ENCODE data around the gene ICAM1. TPM values are rescaled to one million over a fixed set of nuclear protein-coding genes. Genes with fewer than 3 reads are reported as not detected.

Gene ICAM1
- total and polyA plus RNA-seq, 11 donors, result 6.0 to 87.6 (median 9.7) TPM

GRCh38 chr19:10289836-10290356 is 19.0 kb downstream of the ICAM1 start, which contains the start of gene ICAM5:
TSS of gene ICAM5 (plus strand) at chr19:10289952. CDS start at chr19:10290044, 92 bp downstream.
- Histone ChIP-seq H3K36me3 (peaks cover 0 to 13% (median 10%) of the 10 kb centered on the region in 9 donors), H3K9me3 (no peaks in the 10 kb centered on the region), H3K4me1 (peaks cover 5 to 94% (median 61%) of the 10 kb centered on the region in 12 donors), H3K4me3 (peak within 1 kb of the TSS; percentile 3 to 60 (median 43)), H3K27me3 (peaks cover 34 to 83% (median 72%) of the 10 kb centered on the region in 9 donors), H3K27ac (no peak within 1 kb of the TSS)
- WGBS, 4 donors, result 2 to 3% (median 2%) methylated on average over 10 to 45 of the region's 45 CpGs
- TF ChIP-seq CTCF (IDR thresholded peaks at IDR 0.05) (no peak), POLR2A (IDR thresholded peaks at IDR 0.05) (no peak)
- intact Hi-C loops (cut with DNase I), result loop anchor here in 1 of 10 donors (5.0 kb wide), 1 partner anchor 42 kb away; the partner anchor contains the start of gene RAVER1
- DNase-seq, result no peak
- no peak for ATAC-seq

- intact Hi-C loops (cut with DNase I), result no loop called here
- H3K27ac ChIP-seq, result no peak overlapping the region
- peaks cover 0 to 8% (median 4%) of the 10 kb centered on the region in 9 donors for H3K36me3 ChIP-seq
- no peaks in the 10 kb centered on the region for H3K9me3 ChIP-seq
- TF ChIP-seq POLR2A (IDR thresholded peaks at IDR 0.05) (no peak), CTCF (IDR thresholded peaks at IDR 0.05) (no peak)
- peak in 1 of 5 donors; percentile 34 for DNase-seq
- no peak for ATAC-seq
- peaks cover 10 to 94% (median 66%) of the 10 kb centered on the region in 12 donors for H3K4me1 ChIP-seq
- WGBS, 4 donors, result 1 to 2% (median 1%) methylated on average over 30 of the region's 30 CpGs
- peak overlapping the region in 10 of 12 donors; percentile 20 to 60 (median 46) for H3K4me3 ChIP-seq
- H3K27me3 ChIP-seq, result peaks cover 39 to 88% (median 77%) of the 10 kb centered on the region in 9 donors
Measured at GRCh38 chr19:10290357-10290875, 19.5 kb downstream of the ICAM1 start.

- Histone ChIP-seq H3K4me1 (peaks cover 10 to 94% (median 65%) of the 10 kb centered on the region in 12 donors), H3K36me3 (peaks cover 0 to 2% (median 0%) of the 10 kb centered on the region in 9 donors), H3K27me3 (peaks cover 44 to 94% (median 83%) of the 10 kb centered on the region in 9 donors), H3K27ac (peak overlapping the region in 1 of 12 donors; percentile 6), H3K9me3 (no peaks in the 10 kb centered on the region), H3K4me3 (peak overlapping the region; percentile 3 to 60 (median 43))
- peak; percentile 12 to 34 (median 24) for ATAC-seq
- no peak for TF ChIP-seq POLR2A (IDR thresholded peaks at IDR 0.05)
- TF ChIP-seq CTCF (IDR thresholded peaks at IDR 0.05), result no peak
- DNase-seq, result peak in 4 of 5 donors; percentile 47 to 85 (median 64)
- intact Hi-C loops (cut with DNase I), result no loop called here
- 0 to 1% (median 1%) methylated on average over 14 to 57 of the region's 57 CpGs for WGBS, 4 donors
Measured at GRCh38 chr19:10290876-10291553, 20.1 kb downstream of the ICAM1 start.

Measured in heart left ventricle (tissue), 16 donors.